HG02973 (cell line): ENCODE measurements around the gene OR8I2.
"Not testable (repeated sequence)": the region's sequence is repeated elsewhere in the genome, so short reads cannot be mapped to it uniquely, and the experiment has no call there.

Experiments used
- ATAC-seq: cut with Tn5 transposase; IDR thresholded peaks from one replicate; pipeline ENCODE4 v1.9.1; 2021; ENCODE audit warnings: moderate library complexity; ENCODE audit not compliant: unreplicated experiment

The OR8I2 gene

DNA sequence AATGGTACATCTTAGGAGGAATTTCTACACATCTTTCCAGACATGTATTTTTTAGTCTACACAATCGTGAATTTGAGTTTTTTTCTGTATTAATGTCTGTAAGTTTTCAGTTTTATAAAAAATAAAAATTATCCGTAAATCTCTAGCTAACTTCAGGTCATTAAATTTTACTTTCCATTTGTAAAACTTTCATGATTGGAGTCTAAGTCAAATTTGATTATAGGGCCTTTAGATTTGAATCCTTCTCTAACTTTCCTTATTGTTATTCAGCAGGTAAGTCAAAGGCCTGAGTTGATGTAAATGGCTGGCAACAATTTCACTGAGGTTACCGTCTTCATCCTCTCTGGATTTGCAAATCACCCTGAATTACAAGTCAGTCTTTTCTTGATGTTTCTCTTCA lies at the start of gene OR8I2:
Gene OR8I2 (plus strand): TSS at position 301 of the 400 bp plus-strand sequence. CDS start 0 bp downstream, at position 301.
- ATAC-seq: no peak

DNA sequence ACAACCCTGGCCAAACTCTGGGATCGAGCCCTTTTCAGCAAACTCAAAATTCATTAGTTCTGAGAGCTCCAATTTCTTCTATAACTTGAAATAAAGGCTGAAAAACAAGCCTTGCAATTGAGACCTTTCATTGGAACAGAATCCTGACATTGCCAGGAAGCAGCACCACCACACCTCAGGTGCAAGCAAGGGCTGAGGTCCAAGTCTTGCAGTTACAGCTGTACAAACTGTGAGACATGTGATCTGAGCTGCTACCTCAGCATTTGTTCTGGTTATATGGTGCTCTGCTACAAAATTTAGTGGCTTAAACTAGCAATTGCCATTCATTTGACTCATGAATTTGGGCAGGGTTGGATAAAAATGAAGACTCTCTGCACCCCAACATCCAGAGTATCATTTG lies 47.6 kb upstream of the OR8I2 start:
- no peak for ATAC-seq

DNA sequence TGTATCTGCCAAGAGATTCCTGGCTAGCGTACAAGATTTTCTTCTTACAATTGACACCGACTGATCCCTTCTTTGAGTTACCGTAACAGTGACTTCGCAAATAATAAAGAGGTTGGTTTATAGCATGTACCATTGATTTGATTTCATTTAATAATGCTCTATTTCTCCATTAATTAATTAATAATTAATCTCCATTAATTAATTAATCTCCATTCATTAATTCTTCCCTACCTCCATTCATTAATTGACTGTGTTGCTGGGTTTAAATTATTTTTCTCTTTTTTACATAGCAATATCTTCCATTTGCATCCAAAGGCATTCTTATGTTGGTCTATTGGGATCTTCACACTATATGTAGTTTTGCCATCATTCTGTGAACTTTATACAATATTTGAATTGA lies 44.6 kb upstream of the OR8I2 start:
- ATAC-seq: no peak

DNA sequence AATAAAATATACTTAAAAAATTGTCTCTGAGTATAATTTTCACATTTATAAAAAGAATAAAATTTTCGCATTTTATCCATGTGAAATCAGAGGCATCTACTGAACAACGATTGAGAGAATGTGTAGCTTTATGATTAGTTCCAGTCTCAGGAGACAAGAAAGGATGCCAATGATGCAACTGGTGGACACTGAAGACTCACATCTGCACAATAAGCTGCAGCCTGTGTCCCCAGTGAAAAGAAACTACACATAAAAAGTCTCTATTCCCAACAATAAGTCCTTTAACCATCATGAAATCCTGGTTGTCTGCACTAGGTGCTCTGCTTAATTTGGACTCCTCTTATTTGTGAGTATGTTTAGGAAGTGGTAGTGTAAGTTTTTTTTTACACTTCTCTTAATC lies 43.6 kb upstream of the OR8I2 start:
- no peak for ATAC-seq

DNA sequence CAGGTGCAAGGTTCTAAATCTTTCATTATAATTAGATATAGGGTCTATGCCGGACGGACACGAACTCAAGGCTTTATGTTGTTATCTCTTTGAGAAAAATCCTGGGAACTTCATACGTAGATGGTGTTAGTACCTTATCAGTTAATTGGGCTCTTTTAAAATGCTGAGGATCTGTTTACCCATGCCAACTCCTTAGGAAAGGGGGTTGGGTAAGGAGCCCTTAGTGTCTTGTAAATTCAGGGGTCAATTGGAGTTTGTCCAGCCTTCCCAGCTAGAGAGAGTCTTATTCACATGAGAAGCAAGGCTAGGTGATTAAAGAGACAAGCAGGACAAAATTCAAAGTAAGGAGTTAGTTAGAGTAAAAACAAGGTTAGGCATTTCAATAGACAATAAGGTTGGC lies 36.7 kb upstream of the OR8I2 start:
- ATAC-seq: not testable (repeated sequence)

DNA sequence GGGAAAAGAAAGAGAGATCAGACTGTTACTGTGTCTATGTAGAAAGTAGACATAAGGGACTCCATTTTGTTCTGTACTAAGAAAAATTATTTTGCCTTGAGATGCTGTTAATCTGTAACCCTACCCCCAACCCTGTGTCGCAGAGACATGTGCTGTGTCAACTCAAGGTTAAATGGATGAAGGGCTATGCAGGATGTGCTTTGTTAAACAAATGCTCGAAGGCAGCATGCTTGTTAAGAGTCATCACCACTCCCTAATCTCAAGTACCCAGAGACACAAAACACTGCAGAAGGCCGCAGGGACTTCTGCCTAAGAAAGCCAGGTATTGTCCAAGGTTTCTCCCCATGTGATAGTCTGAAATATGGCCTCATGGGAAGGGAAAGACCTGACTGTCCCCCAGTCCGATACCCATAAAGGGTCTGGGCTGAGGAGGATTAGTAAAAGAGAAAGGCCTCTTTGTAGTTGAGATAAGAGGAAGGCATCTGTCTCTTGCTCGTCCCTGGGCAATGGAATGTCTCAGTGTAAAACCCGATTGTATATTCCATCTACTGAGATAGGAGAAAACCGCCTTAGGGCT lies 35.4 kb upstream of the OR8I2 start:
- ATAC-seq: not testable (repeated sequence)

DNA sequence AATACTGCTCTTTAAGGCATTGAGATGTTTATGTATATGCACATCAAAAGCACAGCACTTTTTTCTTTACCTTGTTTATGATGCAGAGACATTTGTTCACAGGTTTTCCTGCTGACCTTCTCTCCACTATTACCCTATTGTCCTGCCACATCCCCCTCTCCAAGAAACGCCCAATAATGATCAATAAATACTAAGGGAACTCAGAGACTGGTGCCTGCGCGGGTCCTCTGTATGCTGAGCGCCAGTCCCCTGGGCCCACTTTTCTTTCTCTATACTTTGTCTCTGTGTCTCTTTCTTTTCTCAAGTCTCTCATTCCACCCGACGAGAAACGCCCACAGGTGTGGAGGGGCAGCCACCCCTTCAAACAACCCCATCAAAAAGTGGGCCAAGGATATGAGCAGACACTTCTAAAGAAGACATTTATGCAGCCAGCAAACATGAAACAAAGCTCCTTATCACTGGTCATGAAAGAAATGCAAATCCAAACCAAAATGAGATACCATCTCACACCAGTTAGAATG lies 34.8 kb upstream of the OR8I2 start:
- ATAC-seq: not testable (repeated sequence)

DNA sequence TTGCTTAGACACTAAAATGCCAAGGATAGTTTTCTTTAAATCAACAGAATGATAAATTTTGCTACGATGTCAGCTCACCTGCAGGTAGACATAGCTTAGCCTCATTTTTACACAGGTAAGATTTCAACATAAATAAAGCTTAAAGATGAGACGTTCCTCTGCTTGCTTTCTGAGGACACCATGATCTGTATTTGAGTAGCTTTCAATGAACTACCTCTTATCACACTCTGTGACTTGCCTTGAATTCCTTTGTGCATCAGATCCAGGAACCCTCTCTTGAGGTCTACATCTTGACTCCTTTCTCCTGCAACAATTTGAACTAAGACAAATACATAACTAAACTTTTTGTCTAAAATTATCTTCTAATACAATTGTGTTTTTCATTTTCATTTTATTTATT lies 26.1 kb upstream of the OR8I2 start:
- no peak for ATAC-seq

DNA sequence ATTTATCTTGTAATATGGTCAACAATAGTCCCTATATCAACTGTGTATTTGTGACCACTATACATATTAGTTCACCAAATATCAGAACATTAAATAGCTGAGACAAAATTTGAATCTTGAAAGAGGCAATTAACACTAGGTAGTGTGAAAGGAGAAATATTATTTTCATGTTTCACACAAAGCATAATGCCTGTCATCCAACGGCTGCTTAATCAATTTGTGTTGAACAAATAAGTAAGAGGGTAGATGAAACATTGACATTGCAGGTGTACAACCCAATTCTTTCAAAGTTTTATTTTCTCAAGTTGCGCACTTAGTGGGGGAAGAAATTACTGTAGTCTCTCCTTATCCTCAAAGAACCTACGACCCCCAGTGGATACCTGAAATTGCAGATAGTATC lies 3.4 kb upstream of the OR8I2 start:
- no peak for ATAC-seq

DNA sequence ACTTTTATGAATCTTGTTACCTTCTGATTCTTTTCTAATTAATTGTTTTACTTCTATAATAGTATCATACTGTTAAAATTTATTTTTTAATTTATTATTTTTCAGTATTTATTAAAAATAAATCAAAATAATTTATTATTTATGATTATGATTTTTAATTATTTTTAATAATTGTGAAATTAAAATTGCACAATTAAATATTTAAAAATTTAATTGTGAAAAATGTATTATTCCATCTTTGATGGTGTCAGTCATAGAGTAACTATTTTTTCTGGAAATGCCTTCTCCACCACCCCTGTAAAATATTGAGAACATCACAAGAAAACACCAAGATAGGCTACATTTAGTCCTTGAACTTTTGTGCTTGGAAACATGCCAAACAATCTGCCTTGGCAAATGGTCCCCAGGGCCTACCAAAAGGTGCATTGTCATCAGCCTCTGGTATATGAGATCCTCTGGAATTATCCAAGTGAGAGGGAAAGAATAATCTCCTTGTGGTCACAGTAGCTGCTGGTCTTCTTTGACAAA lies 10.2 kb downstream of the OR8I2 start, which contains the start of gene OR8H2:
Gene OR8H2 (plus strand): TSS at position 478 of the 528 bp plus-strand sequence. CDS start 1,356 bp downstream, outside the sequence.
- ATAC-seq: no peak

DNA sequence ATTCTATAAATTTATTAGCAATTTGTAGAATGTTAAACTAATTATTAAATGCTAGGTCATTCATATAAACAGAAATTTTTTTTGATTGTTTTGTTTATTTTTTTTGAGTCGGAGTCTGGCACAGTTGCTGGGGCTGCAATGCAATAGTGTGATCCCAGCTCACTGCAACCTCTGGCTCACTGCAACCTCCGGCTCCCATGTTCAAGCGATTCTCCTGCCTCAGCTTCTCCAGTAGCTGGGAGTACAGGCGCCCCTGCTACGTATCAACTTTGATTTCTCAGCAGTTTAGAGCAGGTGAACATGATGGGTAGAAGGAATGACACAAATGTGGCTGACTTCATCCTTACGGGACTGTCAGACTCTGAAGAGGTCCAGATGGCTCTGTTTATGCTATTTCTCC lies 29.0 kb downstream of the OR8I2 start, which contains the start of gene OR8H3:
Gene OR8H3 (plus strand): TSS at position 301 of the 400 bp plus-strand sequence. CDS start 0 bp downstream, at position 301.
- no peak for ATAC-seq

DNA sequence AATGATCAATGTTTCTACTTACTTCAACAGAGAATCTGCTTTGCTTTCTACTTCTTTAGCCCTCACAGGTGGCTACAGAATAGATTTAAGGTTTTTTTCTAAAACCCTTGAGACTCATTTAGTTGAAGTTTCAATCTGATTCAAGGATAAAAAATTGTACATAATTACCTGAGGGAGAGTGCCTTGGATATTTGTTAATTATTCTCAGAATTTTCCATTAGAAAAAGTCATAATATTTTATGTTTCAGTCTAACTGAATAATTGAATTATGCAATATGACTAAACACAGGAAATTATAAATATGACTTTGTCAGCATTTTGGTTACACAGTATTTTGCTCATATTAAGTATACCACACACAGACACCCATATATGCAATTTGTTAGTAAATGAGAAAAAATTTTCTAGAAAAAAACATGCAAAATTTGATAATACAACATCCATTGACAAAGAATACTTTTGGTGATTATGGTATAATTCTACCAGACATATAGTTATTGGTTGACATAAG lies 47.1 kb downstream of the OR8I2 start, which contains the start of gene OR8J3:
Gene OR8J3 (minus strand): TSS at position 51 of the 511 bp plus-strand sequence. CDS start 2,483 bp downstream, outside the sequence.
- ATAC-seq: no peak

DNA sequence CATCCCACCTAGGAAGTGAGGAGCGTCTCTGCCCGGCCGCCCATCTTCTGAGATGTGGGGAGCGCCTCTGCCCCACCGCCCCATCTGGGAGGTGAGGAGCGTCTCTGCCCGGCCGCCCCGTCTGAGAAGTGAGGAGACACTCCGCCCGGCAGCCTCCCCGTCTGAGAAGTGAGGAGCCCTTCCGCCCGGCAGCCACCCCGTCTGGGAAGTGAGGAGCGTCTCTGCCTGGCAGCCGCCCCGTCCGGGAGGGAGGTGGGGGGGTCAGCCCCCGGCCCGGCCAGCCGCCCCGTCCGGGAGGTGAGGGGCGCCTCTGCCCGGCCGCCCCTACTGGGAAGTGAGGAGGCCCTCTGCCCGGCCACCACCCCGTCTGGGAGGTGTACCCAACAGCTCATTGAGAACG lies 50.6 kb downstream of the OR8I2 start:
- ATAC-seq: not testable (repeated sequence)
